ENCODE data around the gene PPOX.

Gene PPOX

GRCh38 chr1:161153682-161154337 is 12.4 kb upstream of the PPOX start, which contains the start of gene UFC1:
UFC1 (plus strand) TSS chr1:161153978; CDS start chr1:161153998, 20 bp downstream.
- DNase-seq: peak; percentile 89

- DNase-seq: no peak
Measured at GRCh38 chr1:161157867-161158266, 8.4 kb upstream of the PPOX start.

DNA sequence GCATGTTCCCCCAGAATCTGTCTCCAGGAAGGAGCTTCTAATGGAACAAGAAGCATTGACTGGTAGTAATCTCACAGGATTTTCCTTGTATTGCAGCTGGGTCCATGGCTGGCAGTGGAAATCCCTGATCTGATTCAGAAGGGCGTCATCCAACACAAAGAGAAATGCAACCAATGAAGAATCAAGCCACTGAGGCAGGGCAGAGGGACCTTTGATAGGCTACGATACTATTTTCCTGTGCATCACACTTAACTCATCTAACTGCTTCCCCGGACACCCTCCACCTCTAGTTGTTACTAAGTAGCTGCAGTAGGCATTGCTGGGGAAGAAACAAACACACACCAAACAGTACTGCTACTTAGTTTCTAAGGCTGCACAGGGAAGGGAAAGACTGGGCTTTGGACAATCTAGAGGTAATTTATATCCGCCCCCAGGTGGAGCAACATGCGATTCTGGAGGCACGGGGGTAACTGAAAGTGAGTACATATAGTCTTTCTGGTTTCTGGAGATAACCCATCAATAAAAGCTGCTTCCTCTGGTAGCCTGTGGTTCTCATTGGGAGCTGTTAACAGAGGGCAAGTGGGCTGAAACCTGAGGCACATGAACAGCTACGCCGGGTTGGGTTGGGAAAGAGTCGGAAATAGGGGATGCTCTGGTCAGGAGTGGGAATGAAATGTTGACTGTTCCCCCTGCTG is 7.8 kb upstream of the PPOX start:
- no peak for DNase-seq

DNA sequence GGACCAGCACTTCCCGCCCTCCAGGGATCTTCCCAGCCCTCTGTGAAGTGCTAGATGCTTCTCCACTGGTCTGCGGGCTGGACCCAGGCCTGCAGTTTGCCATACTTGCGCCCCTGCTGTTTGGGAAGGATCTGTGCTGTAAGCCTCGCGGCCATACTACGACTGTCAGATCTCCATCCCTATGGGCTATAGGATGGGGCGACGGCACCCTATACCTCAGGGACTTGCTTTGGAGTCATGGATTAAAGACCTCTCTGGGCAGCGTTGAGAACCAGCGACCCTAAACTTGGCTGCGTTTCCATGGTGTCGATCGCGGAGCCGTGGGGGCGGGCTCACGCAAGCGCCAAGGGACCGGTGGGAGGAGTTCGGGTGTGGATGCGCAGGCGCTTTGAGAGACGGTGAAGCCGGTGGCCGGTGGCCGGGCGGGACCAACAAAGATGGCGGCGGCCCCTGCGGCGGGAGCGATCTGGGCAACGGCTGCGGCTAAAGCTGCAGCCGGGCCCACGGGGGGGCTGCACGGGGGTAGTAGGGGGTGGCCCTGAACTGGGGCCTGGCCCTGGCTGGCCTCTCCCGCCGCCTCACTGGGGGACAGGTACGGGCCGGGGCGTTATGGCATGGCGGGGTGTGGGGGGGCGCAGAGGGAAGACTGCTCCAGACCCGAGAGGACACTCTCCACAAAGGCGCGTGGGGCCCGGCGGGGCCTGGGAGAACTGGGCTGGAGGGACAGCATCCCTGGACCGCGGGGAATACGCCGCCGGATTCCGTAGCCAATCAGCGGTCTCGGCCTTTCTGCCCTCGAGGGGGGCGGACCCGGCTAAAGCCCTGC is 6.9 kb upstream of the PPOX start, which contains the start of gene USP21:
Gene USP21, plus strand, starts transcription at position 414 of the 826 bp plus-strand sequence. CDS start 1,141 bp downstream, outside the sequence.
- DNase-seq: peak; percentile 95

DNA sequence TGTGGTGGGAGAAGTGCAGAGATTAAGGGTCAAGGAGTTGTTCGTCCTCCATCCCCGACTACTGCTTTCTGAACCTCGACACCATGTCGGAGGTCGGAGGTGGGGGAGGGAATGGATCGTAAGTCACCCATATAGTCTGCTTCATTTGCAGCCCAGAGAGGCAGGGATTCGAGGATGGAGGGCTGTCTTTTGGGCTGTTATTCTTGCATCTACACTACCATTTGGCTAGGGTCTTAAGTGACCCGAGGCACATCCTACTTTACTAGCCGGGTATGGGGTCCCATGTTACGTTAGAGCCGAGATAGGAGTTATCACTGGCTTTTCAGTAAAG is 6.3 kb upstream of the PPOX start:
- DNase-seq: no peak

- DNase-seq: no peak
Measured at GRCh38 chr1:161160671-161161145, 5.5 kb upstream of the PPOX start.

DNA sequence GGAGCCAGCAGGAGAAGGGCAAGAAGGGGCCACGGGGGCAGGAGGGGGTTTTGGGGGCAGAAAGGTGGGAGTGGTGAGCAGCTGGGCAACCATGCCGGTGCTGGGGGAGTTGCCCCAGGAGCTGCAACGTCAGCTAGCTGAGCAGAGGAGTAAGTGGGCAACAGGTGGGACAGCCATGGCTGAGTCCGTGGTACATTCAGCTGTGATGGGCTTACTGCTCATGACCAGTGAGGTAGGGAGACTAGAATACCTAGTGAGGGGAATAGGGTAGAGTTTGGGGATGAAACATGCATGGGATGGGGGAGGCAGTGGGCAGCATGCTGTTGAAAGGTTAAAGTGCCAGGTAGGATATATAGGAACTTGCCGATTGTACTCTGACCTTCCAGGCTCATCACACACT is 4.6 kb upstream of the PPOX start:
- no peak for DNase-seq

GRCh38 chr1:161162052-161162451 is 4.2 kb upstream of the PPOX start:
- no peak for DNase-seq

- no peak for DNase-seq
Measured at GRCh38 chr1:161162806-161163205, 3.4 kb upstream of the PPOX start.

GRCh38 chr1:161163793-161164192 is 2.4 kb upstream of the PPOX start:
- DNase-seq: no peak

DNA sequence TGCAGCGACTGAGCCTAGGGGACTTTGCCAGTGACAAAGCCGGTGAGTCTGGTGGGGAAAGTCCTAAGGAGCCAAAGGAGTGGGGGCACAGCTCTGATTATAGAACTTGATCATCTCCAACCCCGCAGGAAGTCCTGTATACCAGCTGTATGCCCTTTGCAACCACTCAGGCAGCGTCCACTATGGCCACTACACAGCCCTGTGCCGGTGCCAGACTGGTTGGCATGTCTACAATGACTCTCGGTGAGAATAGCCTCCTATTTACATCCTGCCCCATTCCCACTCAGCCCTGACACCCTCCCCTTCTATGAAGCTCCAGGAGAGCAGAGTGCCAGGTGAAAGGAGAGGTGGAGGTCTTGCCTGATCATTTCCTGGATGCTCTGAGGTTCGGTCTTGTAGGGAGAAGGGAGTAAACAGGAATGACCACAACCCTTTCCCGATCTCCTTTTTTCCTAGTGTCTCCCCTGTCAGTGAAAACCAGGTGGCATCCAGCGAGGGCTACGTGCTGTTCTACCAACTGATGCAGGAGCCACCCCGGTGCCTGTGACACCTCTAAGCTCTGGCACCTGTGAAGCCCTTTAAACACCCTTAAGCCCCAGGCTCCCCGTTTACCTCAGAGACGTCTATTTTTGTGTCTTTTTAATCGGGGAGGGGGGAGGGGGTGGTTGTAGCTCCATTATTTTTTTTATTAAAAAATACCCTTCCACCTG is 1.2 kb upstream of the PPOX start:
- no peak for DNase-seq

DNA sequence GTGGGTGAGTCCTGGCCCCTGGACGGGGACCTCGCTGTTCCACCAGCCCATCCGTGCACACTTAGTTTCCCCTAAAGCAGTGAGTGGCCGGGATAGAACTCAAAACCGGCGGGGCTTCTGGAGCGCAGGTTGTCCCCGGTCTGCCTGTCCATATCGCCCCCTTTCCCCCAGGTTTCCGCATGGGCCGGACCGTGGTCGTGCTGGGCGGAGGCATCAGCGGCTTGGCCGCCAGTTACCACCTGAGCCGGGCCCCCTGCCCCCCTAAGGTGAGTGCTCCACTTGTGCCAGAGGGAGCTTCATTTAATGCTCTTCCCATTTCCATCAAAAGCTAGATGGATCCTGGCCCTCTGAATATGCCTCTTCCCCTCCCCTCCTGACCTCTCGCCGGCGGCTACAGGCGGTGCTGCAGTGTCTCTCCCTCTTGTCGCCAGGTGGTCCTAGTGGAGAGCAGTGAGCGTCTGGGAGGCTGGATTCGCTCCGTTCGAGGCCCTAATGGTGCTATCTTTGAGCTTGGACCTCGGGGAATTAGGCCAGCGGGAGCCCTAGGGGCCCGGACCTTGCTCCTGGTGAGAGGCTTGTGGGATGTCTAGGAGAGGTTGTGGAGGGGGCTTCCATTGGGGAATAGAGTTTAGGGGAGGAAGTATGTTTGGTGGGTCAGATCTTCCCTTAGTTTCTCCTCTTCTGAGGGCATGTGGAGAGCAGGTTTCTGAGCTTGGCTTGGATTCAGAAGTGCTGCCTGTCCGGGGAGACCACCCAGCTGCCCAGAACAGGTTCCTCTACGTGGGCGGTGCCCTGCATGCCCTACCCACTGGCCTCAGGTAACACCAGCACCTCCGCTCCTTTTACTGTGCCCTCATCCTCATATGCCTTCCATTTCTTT is 683 bp downstream of the PPOX start:
- DNase-seq: no peak

DNA sequence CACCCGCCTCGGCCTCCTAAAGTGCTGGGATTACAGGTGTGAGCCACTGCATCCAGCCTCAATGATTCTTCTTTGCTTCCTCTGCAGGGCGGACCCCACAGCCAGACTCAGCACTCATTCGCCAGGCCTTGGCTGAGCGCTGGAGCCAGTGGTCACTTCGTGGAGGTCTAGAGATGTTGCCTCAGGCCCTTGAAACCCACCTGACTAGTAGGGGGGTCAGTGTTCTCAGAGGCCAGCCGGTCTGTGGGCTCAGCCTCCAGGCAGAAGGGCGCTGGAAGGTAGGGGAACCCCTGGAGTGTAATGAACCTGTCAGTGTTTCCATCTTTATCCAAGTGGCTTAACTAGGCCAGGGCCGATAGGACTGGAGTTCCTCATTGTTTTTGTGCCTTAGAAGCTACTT is 2.7 kb downstream of the PPOX start:
- DNase-seq: no peak

- DNase-seq: no peak
Measured at GRCh38 chr1:161171191-161171590, 5.0 kb downstream of the PPOX start.

GRCh38 chr1:161171696-161172095 is 5.5 kb downstream of the PPOX start:
- no peak for DNase-seq

GRCh38 chr1:161172349-161172748 is 6.1 kb downstream of the PPOX start:
- DNase-seq: no peak

DNA sequence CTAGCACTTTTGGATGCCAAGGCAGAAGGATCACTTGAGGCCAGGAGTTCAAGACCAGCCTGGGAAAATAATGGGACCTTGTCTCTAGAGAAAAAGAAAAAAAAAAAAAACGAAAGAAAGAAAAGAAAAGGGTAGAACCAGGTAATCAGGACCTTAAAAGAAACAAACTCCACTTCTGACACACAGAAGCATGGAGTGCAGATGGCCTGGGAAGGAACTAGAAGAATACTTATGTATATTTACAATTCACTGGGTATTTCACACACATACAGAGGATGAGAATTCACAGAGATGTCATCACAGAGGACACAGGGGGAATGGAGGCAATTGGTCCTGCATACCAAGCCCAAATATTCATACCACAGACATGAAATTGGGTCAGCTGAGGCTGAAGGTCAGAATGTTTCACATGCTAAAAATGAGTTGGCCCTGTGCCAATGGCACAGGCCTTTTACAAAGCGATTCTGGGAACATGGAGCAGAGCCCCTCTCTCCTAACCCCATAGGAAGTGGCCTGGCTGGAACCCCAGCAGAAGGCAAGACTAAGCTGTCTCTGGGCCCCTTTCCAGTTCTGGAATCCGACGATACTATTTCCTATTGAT is 6.7 kb downstream of the PPOX start:
- DNase-seq: no peak

- peak; percentile 2 for DNase-seq
Measured at GRCh38 chr1:161173711-161174110, 7.5 kb downstream of the PPOX start.

DNA sequence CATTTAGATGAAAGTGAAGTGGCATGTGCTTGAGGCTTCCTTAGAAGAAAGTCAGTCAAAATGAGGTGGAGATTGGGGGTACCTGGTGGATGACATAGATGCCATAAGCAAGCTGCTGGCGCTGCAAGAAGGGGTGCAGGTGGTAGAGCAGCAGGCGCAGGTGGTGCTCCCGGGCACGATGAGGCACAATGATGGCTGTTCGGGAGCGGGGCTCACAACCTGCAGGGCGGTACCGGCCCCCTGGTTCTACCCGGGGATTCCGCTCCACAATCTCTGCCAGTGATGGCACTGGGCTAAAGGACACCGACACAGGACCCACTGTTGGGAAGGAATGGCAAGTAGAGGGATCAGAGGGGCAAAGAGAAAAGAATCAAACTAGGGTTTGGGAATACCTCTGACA is 8.7 kb downstream of the PPOX start:
- DNase-seq: no peak

GRCh38 chr1:161175771-161176453 is 9.7 kb downstream of the PPOX start:
- DNase-seq: no peak
